OCI-LY3 (cell line): ENCODE data around the gene RUFY1.
"Not testable (repeated sequence)": the region's sequence is repeated elsewhere in the genome, so short reads cannot be mapped to it uniquely, and the experiment has no call there.

ENCODE experiments used
- H2AFZ ChIP-seq: fragments of 200-600, 300-600 bp; shearing (Covaris generic); 2 replicates; pipeline ENCODE4 v1.6.0; 2014; ENCODE audit warnings: antibody characterized with exemption, low read depth, low read length
- H3K27ac ChIP-seq: fragments of 200-600, 300-600 bp; sonication (generic); 2 replicates; pipeline ENCODE4 v1.5.1; 2014; ENCODE audit warnings: mild to moderate bottlenecking, low read length, moderate library complexity, mixed read lengths
- H3K27me3 ChIP-seq: fragments of 200-600, 300-600 bp; sonication (generic); 2 replicates; pipeline ENCODE4 v1.6.1; 2014; ENCODE audit warnings: low read depth, low read length, mixed read lengths
- H3K36me3 ChIP-seq: fragments of 200-600, 300-600 bp; sonication (generic); replicated peaks from 2 replicates; pipeline ENCODE3; 2014; ENCODE audit warnings: low read depth, low read length, mixed read lengths
- H3K4me1 ChIP-seq: fragments of 300-600, 200-600 bp; sonication (generic); 2 replicates; pipeline ENCODE4 v1.6.1; 2014; ENCODE audit warnings: low read length, mixed read lengths
- H3K4me2 ChIP-seq: fragments of 200-600, 300-600 bp; sonication (generic); 2 replicates; pipeline ENCODE4 v1.6.1; 2014; ENCODE audit warnings: low read length, mixed read lengths
- H3K4me3 ChIP-seq: fragments of 300-600, 200-600 bp; sonication (generic); 2 replicates; pipeline ENCODE4 v1.5.1; 2014; ENCODE audit warnings: antibody characterized with exemption, mild to moderate bottlenecking, low read length, moderate library complexity
- H3K79me2 ChIP-seq: fragments of 300-600, 200-600 bp; shearing (Covaris generic); 2 replicates; pipeline ENCODE4 v1.6.1; 2014; ENCODE audit warnings: mild to moderate bottlenecking, low read length, mixed read lengths
- H3K9ac ChIP-seq: fragments of 300-600, 200-600 bp; shearing (Covaris generic); 2 replicates; pipeline ENCODE4 v1.6.0; 2014; ENCODE audit warnings: mild to moderate bottlenecking, low read length, moderate library complexity
- H3K9me3 ChIP-seq: fragments of 200-600, 300-600 bp; shearing (Covaris generic); 2 replicates; pipeline ENCODE4 v1.6.1; 2014; ENCODE audit warnings: low read length, mixed read lengths; ENCODE audit not compliant: insufficient read depth
- H4K20me1 ChIP-seq: fragments of 200-600, 300-600 bp; sonication (generic); 2 replicates; pipeline ENCODE4 v1.6.1; 2016; ENCODE audit warnings: low read length, mixed read lengths; ENCODE audit not compliant: insufficient read depth
- EZH2phosphoT487 ChIP-seq: fragments of 200-600 bp; shearing (Covaris generic); IDR thresholded peaks from 2 replicates; pipeline ENCODE4 v1.6.1; 2018; ENCODE audit warnings: antibody characterized with exemption, mixed run types, low read depth
- TF ChIP-seq, protein P1 (sequence below): fragments of 200-600, 300-600 bp; sonication (generic); IDR thresholded peaks from 2 replicates; pipeline ENCODE4 v1.5.1; 2014; ENCODE audit warnings: antibody characterized with exemption, low read length, low read depth

The RUFY1 gene

DNA sequence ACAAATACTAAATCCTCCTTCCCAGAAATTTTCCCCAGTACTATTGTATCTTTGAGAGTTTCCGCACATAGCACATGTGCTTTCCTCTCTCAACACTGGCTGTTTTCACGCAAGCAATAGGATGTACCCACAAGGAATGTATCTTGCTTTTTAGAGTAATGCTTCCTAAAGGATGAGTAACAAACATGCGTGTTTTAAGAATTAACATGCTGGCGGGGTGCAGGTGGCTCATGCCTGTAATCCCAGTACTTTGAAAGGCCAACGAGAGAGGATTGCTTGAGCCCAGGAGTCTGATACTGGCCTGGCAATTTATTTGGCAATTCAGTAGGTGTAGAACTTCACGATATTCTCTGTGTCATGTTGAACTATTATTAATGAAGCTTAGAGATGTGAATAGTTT, 4.6 kb downstream of the RUFY1 start:
- Histone ChIP-seq H4K20me1 (no peaks in the 10 kb centered on the region), H3K9me3 (no peaks in the 10 kb centered on the region), H3K36me3 (peaks cover 5% of the 10 kb centered on the region), H3K27me3 (no peaks in the 10 kb centered on the region), H3K4me3 (no peak overlapping the region), H3K79me2 (peaks cover 67% of the 10 kb centered on the region), H3K4me2 (no peak overlapping the region), H2AFZ (no peak overlapping the region), H3K9ac (no peak overlapping the region), H3K27ac (no peak overlapping the region), H3K4me1 (peaks cover 16% of the 10 kb centered on the region)
- TF ChIP-seq, protein P1, sequence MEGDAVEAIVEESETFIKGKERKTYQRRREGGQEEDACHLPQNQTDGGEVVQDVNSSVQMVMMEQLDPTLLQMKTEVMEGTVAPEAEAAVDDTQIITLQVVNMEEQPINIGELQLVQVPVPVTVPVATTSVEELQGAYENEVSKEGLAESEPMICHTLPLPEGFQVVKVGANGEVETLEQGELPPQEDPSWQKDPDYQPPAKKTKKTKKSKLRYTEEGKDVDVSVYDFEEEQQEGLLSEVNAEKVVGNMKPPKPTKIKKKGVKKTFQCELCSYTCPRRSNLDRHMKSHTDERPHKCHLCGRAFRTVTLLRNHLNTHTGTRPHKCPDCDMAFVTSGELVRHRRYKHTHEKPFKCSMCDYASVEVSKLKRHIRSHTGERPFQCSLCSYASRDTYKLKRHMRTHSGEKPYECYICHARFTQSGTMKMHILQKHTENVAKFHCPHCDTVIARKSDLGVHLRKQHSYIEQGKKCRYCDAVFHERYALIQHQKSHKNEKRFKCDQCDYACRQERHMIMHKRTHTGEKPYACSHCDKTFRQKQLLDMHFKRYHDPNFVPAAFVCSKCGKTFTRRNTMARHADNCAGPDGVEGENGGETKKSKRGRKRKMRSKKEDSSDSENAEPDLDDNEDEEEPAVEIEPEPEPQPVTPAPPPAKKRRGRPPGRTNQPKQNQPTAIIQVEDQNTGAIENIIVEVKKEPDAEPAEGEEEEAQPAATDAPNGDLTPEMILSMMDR = no peak
- no peak for TF ChIP-seq EZH2phosphoT487

DNA sequence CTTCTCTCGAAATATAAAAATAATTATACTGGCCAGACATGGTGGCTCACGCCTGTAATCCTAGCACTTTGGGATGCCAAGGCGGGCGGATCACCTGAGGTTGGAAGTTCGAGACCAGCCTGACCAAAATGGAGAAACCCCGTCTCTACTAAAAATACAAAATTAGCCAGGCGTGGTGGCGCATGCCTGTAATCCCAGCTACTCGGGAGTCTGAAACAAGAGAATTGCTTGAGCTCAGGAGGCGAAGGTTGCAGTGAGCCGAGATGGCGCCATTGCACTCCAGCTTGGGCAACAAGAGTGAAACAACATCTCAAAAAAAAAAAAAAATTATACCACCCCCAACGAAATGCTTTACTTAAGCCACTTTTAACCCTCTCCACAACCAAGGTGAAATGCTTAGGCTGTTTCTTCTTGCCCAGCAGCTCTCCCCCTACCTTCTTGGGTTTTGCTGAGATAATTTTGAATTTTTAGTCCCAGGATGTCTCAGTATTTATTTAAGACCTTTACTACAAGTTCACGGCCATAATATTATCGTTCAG, 8.0 kb downstream of the RUFY1 start:
- peak overlapping the region; percentile 86 for H3K4me2 ChIP-seq
- peaks cover 13% of the 10 kb centered on the region for H3K36me3 ChIP-seq
- H3K4me1 ChIP-seq, H3K27ac ChIP-seq, H3K27me3 ChIP-seq, H2AFZ ChIP-seq, H4K20me1 ChIP-seq, H3K9me3 ChIP-seq: not testable (repeated sequence)
- H3K79me2 ChIP-seq = peaks cover 45% of the 10 kb centered on the region
- H3K4me3 ChIP-seq = peak overlapping the region; percentile 85
- peak overlapping the region; percentile 76 for H3K9ac ChIP-seq

DNA sequence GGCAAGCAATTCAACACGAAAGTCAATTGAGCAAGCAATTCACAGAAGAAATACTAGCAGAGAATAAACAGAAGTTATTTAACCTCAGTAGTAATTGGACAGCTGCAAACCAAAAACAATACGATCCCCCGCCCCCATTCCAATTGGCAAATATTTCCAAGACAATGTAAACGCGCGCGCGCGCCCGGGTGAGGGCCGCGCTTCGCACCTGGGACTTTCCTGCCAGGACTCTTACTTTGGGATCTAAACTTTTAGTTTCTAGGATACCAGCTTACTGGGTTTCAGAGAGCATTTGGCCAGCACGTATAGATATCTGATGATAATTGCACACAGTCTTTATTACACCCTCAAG, 8.6 kb downstream of the RUFY1 start:
- peak overlapping the region; percentile 49; the same call in 1 of the 2 replicates for H2AFZ ChIP-seq
- peaks cover 9% of the 10 kb centered on the region; the same call in 1 of the 2 replicates for H3K4me1 ChIP-seq
- H3K27ac ChIP-seq = peak overlapping the region; percentile 49
- peak overlapping the region; percentile 86 for H3K4me2 ChIP-seq
- H3K36me3 ChIP-seq = peaks cover 10% of the 10 kb centered on the region
- peaks cover 39% of the 10 kb centered on the region for H3K79me2 ChIP-seq
- peak overlapping the region; percentile 76 for H3K9ac ChIP-seq
- no peaks in the 10 kb centered on the region for H4K20me1 ChIP-seq
- no peaks in the 10 kb centered on the region for H3K9me3 ChIP-seq
- peak overlapping the region; percentile 85 for H3K4me3 ChIP-seq
- no peaks in the 10 kb centered on the region for H3K27me3 ChIP-seq
- no peak for TF ChIP-seq EZH2phosphoT487
- TF ChIP-seq, protein P1 = no peak

DNA sequence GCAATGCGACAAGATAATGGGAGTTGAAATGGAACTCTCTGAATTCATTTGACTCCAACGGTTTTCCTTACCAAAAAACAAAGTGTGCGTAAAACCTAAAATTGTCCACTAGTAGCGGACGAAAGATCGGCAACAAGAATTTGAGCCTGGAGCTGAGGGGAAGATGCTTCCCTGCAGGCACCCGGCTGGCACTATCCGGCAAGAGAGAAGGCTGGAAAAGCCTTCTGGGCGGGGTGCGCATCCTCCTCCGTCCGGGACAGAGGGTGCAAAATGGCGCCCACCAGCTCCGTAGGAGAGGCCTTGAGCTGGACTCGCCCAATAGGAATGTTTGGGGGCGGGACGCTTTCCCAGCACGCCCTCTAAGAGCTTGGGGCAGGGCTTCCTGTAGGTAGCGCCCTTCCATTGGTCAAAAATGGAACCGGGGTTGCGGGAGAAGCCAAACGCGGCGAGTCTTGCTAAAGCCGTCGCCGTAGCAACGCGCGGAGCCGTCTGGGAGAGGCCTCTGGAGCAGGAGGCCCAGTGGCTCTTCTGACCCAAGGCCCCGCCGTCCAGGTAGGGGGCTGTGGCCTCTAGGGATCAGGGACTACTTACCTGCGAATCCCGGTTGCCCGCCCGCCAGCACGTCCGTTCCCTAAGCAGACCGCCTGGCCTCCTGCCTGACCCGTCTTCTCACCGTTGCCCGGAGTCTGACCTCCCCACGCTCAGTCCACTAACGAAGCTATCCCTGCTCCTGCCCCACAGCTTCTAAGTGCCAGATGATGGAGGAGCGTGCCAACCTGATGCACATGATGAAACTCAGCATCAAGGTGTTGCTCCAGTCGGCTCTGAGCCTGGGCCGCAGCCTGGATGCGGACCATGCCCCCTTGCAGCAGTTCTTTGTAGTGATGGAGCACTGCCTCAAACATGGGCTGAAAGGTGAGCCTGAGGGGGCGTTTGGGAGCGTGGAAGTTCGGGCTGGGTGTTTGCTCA, 9.2 kb downstream of the RUFY1 start:
- Histone ChIP-seq H3K27me3 (no peaks in the 10 kb centered on the region), H3K9me3 (no peaks in the 10 kb centered on the region), H4K20me1 (no peaks in the 10 kb centered on the region), H3K36me3 (peaks cover 10% of the 10 kb centered on the region), H3K4me3 (peak overlapping the region; percentile 85), H2AFZ (peak overlapping the region; percentile 49; the same call in 1 of the 2 replicates), H3K4me1 (peaks cover 9% of the 10 kb centered on the region; the same call in 1 of the 2 replicates), H3K4me2 (peak overlapping the region; percentile 98), H3K9ac (peak overlapping the region; percentile 76), H3K79me2 (peaks cover 33% of the 10 kb centered on the region), H3K27ac (peak overlapping the region; percentile 49)
- TF ChIP-seq, protein P1 = no peak
- TF ChIP-seq EZH2phosphoT487 = no peak
